CD4-positive, alpha-beta memory T cell (primary cell): ENCODE data around the gene IPO13. TPM values are rescaled to one million over a fixed set of nuclear protein-coding genes. Genes with fewer than 3 reads are reported as not detected.

ENCODE experiments used
- CTCF ChIA-PET: fragments of 350-600 bp; sonication (Branson Sonifier 250); formaldehyde crosslinking; loops from one replicate; lab custom pipeline; 2021; ENCODE audit warnings: inconsistent platforms; ENCODE audit not compliant: partially characterized antibody; lab: Charles Lee
- POLR2A ChIA-PET: fragments of 350-600 bp; sonication (Branson Sonifier 250); formaldehyde crosslinking; loops from one replicate; lab custom pipeline; 2021; ENCODE audit not compliant: partially characterized antibody; lab: Charles Lee
- DNase-seq, 5 donors: peaks; one replicate each; pipeline versions ENCODE4 v3.0.0 to v3.0.0-alpha.2; 2020 to 2022; ENCODE audit warnings: mixed read lengths in 1 of 5
- H3K27ac ChIP-seq: one replicate; pipeline ENCODE4 v1.7.0; 2013; ENCODE audit warnings: low read depth, low read length
- H3K27me3 ChIP-seq: 2 replicates; pipeline ENCODE4 v1.7.0; 2013; ENCODE audit warnings: mild to moderate bottlenecking, low read length, moderate library complexity; ENCODE audit not compliant: insufficient read depth
- H3K36me3 ChIP-seq: 2 replicates; pipeline ENCODE4 v1.7.0; 2013; ENCODE audit warnings: mild to moderate bottlenecking, low read length, moderate library complexity; ENCODE audit not compliant: insufficient read depth
- H3K4me1 ChIP-seq: 2 replicates; pipeline ENCODE4 v1.7.0; 2013; ENCODE audit warnings: mild to moderate bottlenecking, low read length, moderate library complexity; ENCODE audit not compliant: insufficient read depth
- H3K4me3 ChIP-seq, 2 donors: one replicate each; pipeline ENCODE4 v1.7.0; 2013; ENCODE audit warnings: low read length in 2 of 2, mild to moderate bottlenecking in 1 of 2
- H3K9me3 ChIP-seq, 2 donors: one replicate each; pipeline ENCODE4 v1.7.0; 2013; ENCODE audit warnings: low read length in 2 of 2, control low read depth in 1 of 2; ENCODE audit not compliant: control insufficient read depth in 1 of 2
- H3K27ac Mint-ChIP-seq, 7 donors: one replicate each; pipeline ENCODE4 v1.8.0; 2020 to 2021; ENCODE audit warnings: mixed read lengths in 7 of 7, mild to moderate bottlenecking in 6 of 7, inconsistent platforms in 3 of 7, moderate library complexity in 3 of 7
- H3K27me3 Mint-ChIP-seq, 2 donors: one replicate each; pipeline ENCODE4 v1.8.0; 2020 to 2021; ENCODE audit warnings: mixed read lengths in 2 of 2
- H3K36me3 Mint-ChIP-seq, 2 donors: one replicate each; pipeline ENCODE4 v1.8.0; 2020 to 2021; ENCODE audit warnings: mixed read lengths in 2 of 2, inconsistent platforms in 1 of 2, mild to moderate bottlenecking in 1 of 2
- H3K4me1 Mint-ChIP-seq, 4 donors: one replicate each; pipeline ENCODE4 v1.8.0; 2020 to 2021; ENCODE audit warnings: mixed read lengths in 4 of 4, mild to moderate bottlenecking in 1 of 4
- H3K4me3 Mint-ChIP-seq, 8 donors: one replicate each; pipeline ENCODE4 v1.8.0; 2020 to 2021; ENCODE audit warnings: mixed read lengths in 8 of 8, mild to moderate bottlenecking in 7 of 8, moderate library complexity in 6 of 8, inconsistent platforms in 3 of 8
- H3K9me3 Mint-ChIP-seq, 8 donors: one replicate each; pipeline ENCODE4 v1.8.0; 2020 to 2021; ENCODE audit warnings: mixed read lengths in 8 of 8, mild to moderate bottlenecking in 5 of 8, inconsistent platforms in 3 of 8, moderate library complexity in 1 of 8
- intact Hi-C: fragments of 100-400 bp; cut with micrococcal nuclease; formaldehyde crosslinking; loops from one replicate; pipeline ENCODE4 v1.15.1; 2023
- polyA plus RNA-seq, 2 donors: library from polyadenylated mRNA; unstranded; fragments of 300-500 nt; fragmentation: Illumina TruSeq; gene quantifications; one replicate each; pipeline ENCODE4 v1.2.3, GENCODE V29; 2021
- total RNA-seq, 2 experiments: library from RNA; stranded (reverse); gene quantifications; one replicate each; pipeline ENCODE4 v1.2.3, GENCODE V29; 2021

The IPO13 gene
- total and polyA plus RNA-seq, 4 experiments from 2014 or later: 7.5 to 20.0 (median 17.7) TPM

DNA sequence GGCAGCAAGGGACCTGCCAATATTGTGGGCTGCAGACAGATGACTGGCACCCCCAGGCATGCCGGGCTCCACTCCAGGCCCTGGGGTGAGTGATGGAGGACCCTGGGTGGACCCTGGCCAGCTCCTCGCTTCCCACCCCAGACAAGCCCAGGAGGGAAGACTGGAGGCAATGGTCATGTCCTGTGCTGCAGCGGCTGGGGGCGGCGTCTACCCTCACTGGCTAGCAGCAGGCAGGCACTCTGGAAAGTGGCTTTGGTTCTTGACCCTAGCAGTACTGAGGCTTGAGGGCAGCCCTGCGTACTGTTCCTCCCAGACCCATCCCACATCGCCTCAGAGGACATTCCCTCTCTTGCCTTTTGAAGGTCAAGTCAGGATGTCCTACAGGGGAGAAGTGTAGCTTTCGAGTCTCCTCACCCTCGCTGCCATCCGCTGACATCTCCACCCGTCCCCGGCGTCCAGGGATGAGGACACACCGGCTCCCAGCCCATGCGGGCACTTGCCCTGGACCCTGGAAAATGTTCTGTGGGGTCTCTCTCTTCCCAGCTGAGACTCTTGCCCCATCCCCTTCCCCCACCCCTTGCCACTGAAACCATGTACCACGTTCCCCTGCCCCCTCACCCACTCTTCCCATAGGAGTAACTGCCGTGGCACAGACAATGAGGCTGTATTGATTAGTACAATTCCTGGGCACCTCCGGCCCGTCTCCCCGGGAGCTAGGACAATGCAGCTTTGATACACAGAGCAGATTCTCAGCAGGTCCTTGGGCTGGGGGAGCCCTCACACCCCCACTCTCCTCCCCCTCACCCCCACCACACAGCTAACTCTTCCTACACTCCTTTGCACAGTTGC is 69.5 kb downstream of the IPO13 start:
- intact Hi-C loops: no loop called here
- Mint-ChIP-seq H3K27me3 (no peaks in the 10 kb centered on the region), H3K4me3 (no peak overlapping the region), H3K27ac (no peak overlapping the region), H3K36me3 (no peaks in the 10 kb centered on the region), H3K9me3 (no peaks in the 10 kb centered on the region), H3K4me1 (peaks cover 0 to 4% (median 1%) of the 10 kb centered on the region in 4 donors)
- Histone ChIP-seq H3K27me3 (no peaks in the 10 kb centered on the region), H3K36me3 (no peaks in the 10 kb centered on the region), H3K4me3 (no peak overlapping the region), H3K27ac (no peak overlapping the region), H3K9me3 (no peaks in the 10 kb centered on the region), H3K4me1 (no peaks in the 10 kb centered on the region)
- DNase-seq: no peak
- ChIA-PET CTCF (interaction anchor here (3.3 kb wide), 1 partner anchor 10 kb away, joined by 15 read pairs; no protein-coding TSS in a partner anchor), POLR2A (no interaction called here)

- no peak overlapping the region for H3K4me3 Mint-ChIP-seq
- Histone ChIP-seq H3K27me3 (no peaks in the 10 kb centered on the region), H3K36me3 (no peaks in the 10 kb centered on the region), H3K4me1 (no peaks in the 10 kb centered on the region), H3K9me3 (no peaks in the 10 kb centered on the region), H3K27ac (no peak overlapping the region), H3K4me3 (no peak overlapping the region)
- no peak for DNase-seq
- peaks cover 0 to 4% (median 1%) of the 10 kb centered on the region in 4 donors for H3K4me1 Mint-ChIP-seq
- H3K36me3 Mint-ChIP-seq: no peaks in the 10 kb centered on the region
- ChIA-PET POLR2A (no interaction called here), CTCF (interaction anchor here (3.3 kb wide), 1 partner anchor 11 kb away, joined by 15 read pairs; no protein-coding TSS in a partner anchor)
- intact Hi-C loops: no loop called here
- H3K27me3 Mint-ChIP-seq: peaks cover 0 to 2% of the 10 kb centered on the region in 2 donors
- no peaks in the 10 kb centered on the region for H3K9me3 Mint-ChIP-seq
- no peak overlapping the region for H3K27ac Mint-ChIP-seq
Measured at GRCh38 chr1:44016890-44017400, 70.2 kb downstream of the IPO13 start.

Other genes with a start within 250 kb of the IPO13 start
- gene ST3GAL3, start 239.4 kb upstream of the IPO13 start, total RNA-seq: 10 to 100 TPM; 22.6 to 29.6 TPM
- 1 to 10 TPM; 6.1 to 9.9 TPM for gene ST3GAL3, start 239.4 kb upstream of the IPO13 start, polyA plus RNA-seq
- gene ARTN, start 13.1 kb upstream of the IPO13 start, total RNA-seq: under 1 TPM in 1 of 2 experiments, not detected in 1; 0.41 TPM
- not detected for gene ARTN, start 13.1 kb upstream of the IPO13 start, polyA plus RNA-seq
- 10 to 100 TPM; 25.5 to 28.5 TPM for gene DPH2, start 23.1 kb downstream of the IPO13 start, total RNA-seq
- gene DPH2, start 23.1 kb downstream of the IPO13 start, polyA plus RNA-seq: 10 to 100 TPM; 29.1 to 33.1 TPM
- 10 to 100 TPM; 59.8 to 73.9 TPM for gene ATP6V0B, start 28.0 kb downstream of the IPO13 start, total RNA-seq
- gene ATP6V0B, start 28.0 kb downstream of the IPO13 start, polyA plus RNA-seq: 100 to 1,000 TPM; 186 to 310 TPM
- gene B4GALT2, start 32.3 kb downstream of the IPO13 start, total RNA-seq: 1 to 10 TPM in 1 of 2 experiments, under 1 TPM in 1; 0.58 to 2.1 TPM
- gene B4GALT2, start 32.3 kb downstream of the IPO13 start, polyA plus RNA-seq: 1 to 10 TPM in 1 of 2 donors, under 1 TPM in 1; 0.26 to 1.5 TPM
- 1 to 10 TPM; 1.5 to 1.9 TPM for gene CCDC24, start 44.6 kb downstream of the IPO13 start, total RNA-seq
- gene CCDC24, start 44.6 kb downstream of the IPO13 start, polyA plus RNA-seq: 1 to 10 TPM; 1.1 to 1.4 TPM
- under 1 TPM; 0.75 to 0.84 TPM for gene SLC6A9, start 84.5 kb downstream of the IPO13 start, total RNA-seq
- not detected for gene SLC6A9, start 84.5 kb downstream of the IPO13 start, polyA plus RNA-seq
- not detected for gene KLF17, start 171.9 kb downstream of the IPO13 start, total RNA-seq
- not detected for gene KLF17, start 171.9 kb downstream of the IPO13 start, polyA plus RNA-seq
- gene KLF18, start 194.7 kb downstream of the IPO13 start, total RNA-seq: not detected
- not detected for gene KLF18, start 194.7 kb downstream of the IPO13 start, polyA plus RNA-seq